ENCODE measurements around the gene TSC22D3.
"Not testable (repeated sequence)": the region's sequence is repeated elsewhere in the genome, so short reads cannot be mapped to it uniquely, and the experiment has no call there.

TSC22D3 gene

GRCh38 chrX:107683124-107683895, 92.3 kb downstream of the TSC22D3 start:
- no peak for DNase-seq

DNA sequence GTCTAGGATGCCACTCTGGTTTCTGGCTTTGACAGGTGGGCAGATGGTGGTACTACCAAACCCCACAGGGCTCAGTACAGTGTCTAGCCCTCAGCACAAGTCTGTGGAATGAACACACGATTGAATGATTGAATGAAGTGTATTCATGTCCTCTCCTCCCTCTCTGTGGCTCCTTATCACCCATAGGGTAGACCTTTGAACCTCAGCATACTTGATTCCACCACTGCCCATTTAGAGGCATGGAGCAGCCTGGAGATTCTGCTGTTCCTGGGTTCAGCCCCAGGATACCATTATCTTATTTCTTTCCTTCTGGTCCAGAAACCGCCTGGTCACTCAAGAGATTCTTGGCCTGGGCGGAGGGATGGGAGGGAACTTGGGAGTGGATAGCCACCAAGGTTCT, 93.3 kb downstream of the TSC22D3 start:
- DNase-seq = no peak

GRCh38 chrX:107678957-107679740, 96.4 kb downstream of the TSC22D3 start:
- DNase-seq = no peak

GRCh38 chrX:107677909-107678308, 97.7 kb downstream of the TSC22D3 start:
- no peak for DNase-seq

- no peak for DNase-seq
These were observed 98.1 kb downstream of the TSC22D3 start for GRCh38 chrX:107677501-107677901.

DNA sequence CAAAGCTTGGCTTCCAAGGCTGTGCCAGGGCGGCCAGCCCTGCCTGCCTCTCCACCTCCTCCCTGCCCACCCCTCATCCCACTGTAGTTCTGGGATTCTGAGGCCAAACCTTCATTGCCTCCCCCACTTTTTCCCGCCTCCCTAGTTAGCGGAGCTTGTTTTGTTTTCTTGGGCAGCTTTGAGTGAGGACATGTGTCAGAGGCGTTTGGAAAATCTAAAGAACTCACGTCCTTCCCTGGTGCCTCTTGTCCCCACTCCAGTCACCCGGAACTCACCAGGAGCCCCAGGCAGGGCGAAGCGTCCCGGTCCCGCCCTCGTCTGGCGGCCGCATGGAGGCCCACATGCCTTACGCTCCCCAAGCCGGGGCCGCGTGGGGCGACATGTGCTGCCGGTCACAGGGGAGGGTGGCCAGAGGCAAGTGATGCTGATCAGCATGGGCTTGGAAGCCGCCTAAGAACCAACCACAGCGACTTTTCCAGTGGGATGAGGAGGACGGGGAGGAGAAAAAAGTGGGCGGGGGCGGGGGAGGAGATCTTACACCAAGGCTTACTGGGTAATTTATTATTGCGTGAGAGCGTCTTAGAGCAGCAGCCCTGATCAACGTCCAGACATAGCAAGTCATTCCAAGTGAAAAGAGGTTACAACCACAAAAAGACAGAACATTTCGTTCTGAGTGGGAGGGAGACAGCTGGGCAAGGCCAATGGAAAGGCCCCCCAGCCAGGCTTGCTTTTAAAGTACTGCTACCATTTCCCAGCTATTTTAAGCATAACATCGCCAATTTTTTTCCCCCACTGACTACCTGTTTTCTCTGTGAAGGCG, 98.8 kb downstream of the TSC22D3 start:
- DNase-seq = peak in 34 of 56 donors; percentile 1 to 59 (median 20)

DNA sequence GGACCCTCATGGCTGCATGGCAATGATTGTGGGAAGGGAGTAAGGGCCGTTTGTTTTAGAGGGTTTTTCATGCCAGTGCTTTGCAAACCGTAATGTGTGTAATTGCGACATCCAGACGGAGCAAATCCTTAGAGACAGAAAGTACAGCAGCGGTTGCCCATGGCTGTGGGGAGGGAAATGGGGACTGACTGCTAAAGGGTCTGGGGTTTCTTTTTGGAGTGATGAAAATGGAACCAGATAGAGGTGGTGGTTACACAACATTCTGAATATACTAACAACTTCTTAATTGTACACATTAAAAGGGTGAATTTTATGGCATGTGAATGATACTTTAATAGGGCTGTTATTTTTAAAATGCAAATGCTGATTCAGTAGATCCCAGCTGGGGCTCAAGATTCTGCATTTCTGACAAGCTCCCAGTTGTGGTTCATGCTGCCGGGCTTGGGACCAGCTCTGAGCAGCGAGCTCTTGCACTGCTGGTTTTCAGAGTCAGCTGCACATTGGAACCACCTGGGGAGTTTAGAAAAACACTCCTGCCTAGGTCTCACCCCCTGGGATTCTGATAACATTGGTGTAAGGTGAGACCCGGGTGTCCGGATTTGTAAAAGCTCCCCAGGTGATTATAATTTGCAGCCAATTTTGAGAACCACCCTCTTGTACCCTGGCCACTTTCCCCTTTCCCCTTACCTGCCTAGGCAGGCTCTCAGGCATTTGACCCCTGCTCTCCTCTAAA, 99.6 kb downstream of the TSC22D3 start:
- peak in 4 of 56 donors; percentile 2 to 17 (median 3) for DNase-seq

GRCh38 chrX:107675365-107675654, 100.3 kb downstream of the TSC22D3 start:
- DNase-seq = no peak

DNA sequence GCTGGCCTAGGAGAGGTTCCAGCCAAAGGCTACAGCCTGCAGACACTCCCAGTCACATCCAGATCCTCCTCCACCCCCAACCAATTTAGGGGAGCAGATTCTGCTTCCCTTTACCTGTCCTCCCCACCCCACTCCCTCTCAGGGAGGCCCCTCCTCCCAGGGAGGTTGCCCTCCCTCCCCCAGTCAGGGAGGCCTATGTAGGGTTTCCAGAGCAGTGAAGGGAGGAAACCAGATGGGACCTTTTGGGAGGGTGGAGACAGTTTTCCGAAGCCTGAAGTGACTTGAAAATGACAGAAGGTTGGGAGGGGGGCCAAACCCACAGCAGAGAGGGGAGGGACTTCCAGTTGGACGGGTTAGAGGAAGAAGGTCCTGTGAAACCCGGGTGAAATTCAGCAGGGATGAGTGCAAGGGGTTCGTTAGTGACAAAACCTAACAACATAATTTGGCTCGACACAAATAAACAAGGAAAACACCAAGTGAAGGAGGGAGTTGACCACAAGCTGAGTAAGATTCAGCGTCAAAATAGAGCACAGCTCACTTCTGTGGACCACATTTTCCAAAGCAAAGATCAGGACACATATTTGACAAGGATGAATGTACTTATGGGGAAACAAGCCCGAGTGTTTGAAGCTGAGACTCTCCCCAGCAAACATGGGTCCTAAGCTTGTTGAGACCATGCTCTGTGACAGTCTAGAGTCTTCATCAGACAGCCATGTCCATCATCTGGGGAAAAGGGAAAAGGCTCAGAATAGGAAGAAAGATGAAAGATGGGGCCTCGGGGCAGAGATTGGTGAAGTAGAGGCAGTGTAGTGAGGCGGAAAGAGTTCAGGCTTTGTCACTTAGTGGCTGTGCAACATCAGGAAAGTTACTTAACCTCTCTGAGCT, 100.9 kb downstream of the TSC22D3 start:
- DNase-seq = peak in 3 of 56 donors; percentile 1 to 16 (median 7)

- peak in 7 of 56 donors; percentile 1 to 28 (median 7) for DNase-seq
These were observed 101.6 kb downstream of the TSC22D3 start for GRCh38 chrX:107673933-107674479.

GRCh38 chrX:107673431-107673830, 102.2 kb downstream of the TSC22D3 start:
- DNase-seq = no peak

- DNase-seq = peak in 28 of 56 donors; percentile 1 to 39 (median 14)
These were observed 102.6 kb downstream of the TSC22D3 start for GRCh38 chrX:107672955-107673378.

- not testable (repeated sequence) for DNase-seq
These were observed 104.3 kb downstream of the TSC22D3 start for GRCh38 chrX:107671256-107671655.

- no peak for DNase-seq
These were observed 105.5 kb downstream of the TSC22D3 start for GRCh38 chrX:107669885-107670628.

DNA sequence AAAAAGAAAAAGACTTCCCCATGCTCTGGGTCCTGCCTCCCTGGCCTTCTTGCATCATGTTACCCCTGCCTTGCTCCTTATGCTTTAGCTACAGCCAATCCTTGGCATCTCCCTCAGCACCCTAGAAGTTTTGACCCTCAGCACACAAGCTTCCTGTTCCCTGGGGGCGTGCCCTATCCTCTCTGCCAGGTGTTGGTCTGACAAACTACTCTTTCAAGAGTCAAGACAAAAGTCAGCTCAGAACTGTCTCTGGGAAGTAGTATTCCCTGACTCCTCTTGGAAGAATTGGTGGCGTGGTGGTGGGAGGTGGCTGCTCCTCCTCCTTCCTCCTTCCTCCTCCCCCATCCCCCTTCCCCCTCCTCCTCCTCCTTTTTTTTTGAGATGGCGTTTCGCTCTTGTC, 106.3 kb downstream of the TSC22D3 start:
- no peak for DNase-seq

DNA sequence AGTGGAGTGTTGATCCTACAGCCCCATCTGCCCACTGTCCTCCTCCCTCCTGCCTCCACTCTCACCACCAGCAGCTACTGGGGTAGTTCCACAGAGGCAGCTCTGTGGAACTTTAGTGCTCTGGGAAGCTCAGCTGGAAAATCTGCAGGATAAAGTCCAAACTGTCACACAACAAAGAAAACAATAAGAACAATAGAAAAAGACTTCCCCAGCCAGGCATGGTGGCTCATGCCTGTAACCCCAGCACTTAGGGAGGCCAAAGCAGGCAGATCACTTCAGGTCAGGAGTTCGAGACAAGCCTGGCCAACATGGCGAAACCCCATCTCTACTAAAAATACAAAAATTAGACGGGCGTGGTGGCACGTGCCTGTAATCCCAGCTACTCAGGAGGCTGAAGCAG, 106.9 kb downstream of the TSC22D3 start:
- not testable (repeated sequence) for DNase-seq

DNA sequence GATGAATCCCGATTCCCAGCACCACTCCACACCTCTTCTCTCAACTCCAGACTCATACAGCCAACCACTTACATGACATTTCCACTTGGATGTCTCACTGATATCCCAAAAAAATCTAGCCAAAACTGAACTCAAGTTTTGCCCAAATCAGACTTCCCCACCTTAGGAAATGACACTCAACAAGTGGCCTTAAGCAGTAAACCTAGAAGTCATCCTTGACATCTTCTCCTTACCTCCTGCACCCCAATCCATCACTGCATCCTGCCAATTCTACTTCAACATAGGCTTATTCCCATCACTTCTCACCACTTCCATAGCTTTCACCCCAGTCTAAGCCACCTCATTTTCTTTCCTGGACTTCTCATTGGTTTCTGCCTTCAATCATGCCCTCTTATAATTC, 108.2 kb downstream of the TSC22D3 start:
- DNase-seq = no peak

DNA sequence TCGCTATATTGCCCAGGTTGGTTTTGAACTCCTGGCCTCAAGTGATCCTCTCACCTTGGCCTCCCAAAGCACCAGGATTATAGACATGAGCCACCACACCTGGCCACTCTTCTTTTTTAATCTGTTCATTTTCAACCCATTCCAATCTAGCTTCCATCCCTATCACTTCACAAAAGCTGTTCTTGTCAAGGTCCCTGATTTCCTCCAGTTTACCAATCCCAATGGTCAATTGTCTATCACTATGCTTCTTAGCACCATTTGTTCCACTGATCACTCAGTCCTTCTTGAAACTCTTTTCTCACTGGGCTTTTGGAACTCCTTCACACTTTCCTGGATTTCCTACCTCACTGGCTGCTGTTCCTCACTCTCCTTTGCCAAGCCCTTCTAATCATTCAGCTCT, 108.7 kb downstream of the TSC22D3 start:
- no peak for DNase-seq

Measured in nucleus accumbens (tissue), 56 donors.